Measurements from ENCODE around the gene FAM161A.

GRCh38 chr2:61784643-61785042 is 69.2 kb downstream of the FAM161A start:
- TF ChIP-seq YY1 (IDR thresholded peaks at IDR 0.05; ENCODE audit: insufficient read depth, insufficient read length) (no peak), ZNF274 (IDR thresholded peaks at IDR 0.05; ENCODE audit: low read depth, low read length) (no peak)
